Activated CD8-positive, alpha-beta T cell treated with anti-CD3 and anti-CD28 coated beads for 36 hours (primary cell): ENCODE data around the gene WDR62. TPM values are rescaled to one million over a fixed set of nuclear protein-coding genes. Genes with fewer than 3 reads are reported as not detected.

Experiments used
- ATAC-seq: fragments of 200-7000 bp; cut with Tn5 transposase; one replicate; pipeline ENCODE4 v1.10.0; 2021; ENCODE audit warnings: mild to moderate bottlenecking, moderate library complexity
- CTCF ChIA-PET: fragments of 350-600 bp; sonication (Branson Sonifier 250); formaldehyde crosslinking; loops from one replicate; lab custom pipeline; 2021; ENCODE audit warnings: antibody characterized with exemption; lab: Charles Lee
- POLR2A ChIA-PET: fragments of 350-600 bp; sonication (Branson Sonifier 250); formaldehyde crosslinking; loops from one replicate; lab custom pipeline; 2021; ENCODE audit warnings: antibody characterized with exemption; lab: Charles Lee
- DNase-seq: peaks from one replicate; pipeline ENCODE4 v3.0.0-alpha.2; 2020
- H3K27ac Mint-ChIP-seq: one replicate; pipeline ENCODE4 v1.8.0; 2021; ENCODE audit warnings: mild to moderate bottlenecking, mixed read lengths
- H3K27me3 Mint-ChIP-seq: one replicate; pipeline ENCODE4 v1.8.0; 2021; ENCODE audit warnings: mixed read lengths
- H3K36me3 Mint-ChIP-seq: one replicate; pipeline ENCODE4 v1.8.0; 2021; ENCODE audit warnings: low read depth, mixed read lengths
- H3K4me1 Mint-ChIP-seq: one replicate; pipeline ENCODE4 v1.8.0; 2021; ENCODE audit warnings: low read depth, mixed read lengths
- H3K4me3 Mint-ChIP-seq: one replicate; pipeline ENCODE4 v1.8.0; 2021; ENCODE audit warnings: mild to moderate bottlenecking, moderate library complexity, mixed read lengths
- H3K9me3 Mint-ChIP-seq: one replicate; pipeline ENCODE4 v1.8.0; 2021; ENCODE audit warnings: mixed read lengths
- intact Hi-C: fragments of 100-400 bp; cut with micrococcal nuclease; formaldehyde crosslinking; loops from one replicate; pipeline ENCODE4 v1.10.0; 2022
- total RNA-seq, 2 experiments: library from RNA; stranded (reverse); gene quantifications; one replicate each; pipeline ENCODE4 v1.2.3, GENCODE V29; 2021
- TF ChIP-seq, protein P1 (sequence below): fragments of 200-600 bp; IDR thresholded peaks from one replicate; pipeline ENCODE4 v1.8.0; 2022; ENCODE audit warnings: antibody characterized with exemption, mild to moderate bottlenecking

The WDR62 gene
- total RNA-seq, 2 experiments from 2014 or later, result 19.8 to 22.6 TPM

- peaks cover 8% of the 10 kb centered on the region for H3K4me1 Mint-ChIP-seq
- H3K4me3 Mint-ChIP-seq, result no peak overlapping the region
- H3K27me3 Mint-ChIP-seq, result no peaks in the 10 kb centered on the region
- DNase-seq (no peak), ATAC-seq (no peak)
- ChIA-PET POLR2A (interaction anchor here (0.5 kb wide), 1 partner anchor 77 kb away, joined by 3 read pairs; no protein-coding TSS in a partner anchor), CTCF (interaction anchor here (1.0 kb wide), 1 partner anchor 69 kb away, joined by 3 read pairs; no protein-coding TSS in a partner anchor)
- no peaks in the 10 kb centered on the region for H3K9me3 Mint-ChIP-seq
- H3K27ac Mint-ChIP-seq, result no peak overlapping the region
- intact Hi-C loops, result no loop called here
- H3K36me3 Mint-ChIP-seq, result peaks cover 28% of the 10 kb centered on the region
- TF ChIP-seq, protein P1, sequence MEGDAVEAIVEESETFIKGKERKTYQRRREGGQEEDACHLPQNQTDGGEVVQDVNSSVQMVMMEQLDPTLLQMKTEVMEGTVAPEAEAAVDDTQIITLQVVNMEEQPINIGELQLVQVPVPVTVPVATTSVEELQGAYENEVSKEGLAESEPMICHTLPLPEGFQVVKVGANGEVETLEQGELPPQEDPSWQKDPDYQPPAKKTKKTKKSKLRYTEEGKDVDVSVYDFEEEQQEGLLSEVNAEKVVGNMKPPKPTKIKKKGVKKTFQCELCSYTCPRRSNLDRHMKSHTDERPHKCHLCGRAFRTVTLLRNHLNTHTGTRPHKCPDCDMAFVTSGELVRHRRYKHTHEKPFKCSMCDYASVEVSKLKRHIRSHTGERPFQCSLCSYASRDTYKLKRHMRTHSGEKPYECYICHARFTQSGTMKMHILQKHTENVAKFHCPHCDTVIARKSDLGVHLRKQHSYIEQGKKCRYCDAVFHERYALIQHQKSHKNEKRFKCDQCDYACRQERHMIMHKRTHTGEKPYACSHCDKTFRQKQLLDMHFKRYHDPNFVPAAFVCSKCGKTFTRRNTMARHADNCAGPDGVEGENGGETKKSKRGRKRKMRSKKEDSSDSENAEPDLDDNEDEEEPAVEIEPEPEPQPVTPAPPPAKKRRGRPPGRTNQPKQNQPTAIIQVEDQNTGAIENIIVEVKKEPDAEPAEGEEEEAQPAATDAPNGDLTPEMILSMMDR, result no peak
Measured at GRCh38 chr19:36058481-36059179, 3.9 kb downstream of the WDR62 start.

DNA sequence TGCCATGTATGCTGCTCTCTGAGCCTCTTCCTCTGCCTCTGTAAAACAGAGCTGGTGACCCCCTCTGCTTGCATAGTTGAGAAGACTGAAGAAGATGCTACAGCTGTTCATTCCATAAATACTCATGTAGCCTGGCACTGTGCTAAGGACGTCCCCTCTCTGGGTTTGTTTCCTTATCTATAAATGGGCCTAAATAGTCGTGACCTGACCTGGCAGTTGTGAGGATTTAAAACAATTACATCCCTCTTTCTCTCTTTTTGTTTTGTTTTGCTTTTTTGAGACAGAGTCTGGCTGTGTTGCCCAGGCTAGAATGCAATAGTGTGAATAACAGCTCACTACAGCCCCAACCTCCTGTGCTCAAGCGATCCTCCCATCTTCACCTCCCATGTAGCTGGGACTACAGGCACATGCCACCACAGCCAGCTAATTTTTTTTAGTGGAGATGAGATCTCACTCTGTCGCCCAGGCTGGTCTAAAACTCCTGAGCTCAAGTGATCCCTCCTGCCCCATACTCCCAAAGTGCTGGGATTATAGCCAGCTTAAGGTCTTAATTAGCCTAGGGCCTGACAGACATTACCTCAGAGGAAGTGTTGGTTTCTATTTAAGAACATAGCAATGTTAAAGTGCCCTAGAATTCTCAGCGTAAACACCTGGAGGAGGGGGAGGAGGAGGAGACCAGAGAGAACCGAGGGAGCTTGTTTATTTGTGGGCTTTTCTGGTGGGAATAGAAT, 4.6 kb downstream of the WDR62 start:
- ChIA-PET CTCF (interaction anchor here (0.7 to 1.2 kb wide), 3 partner anchors 16 to 69 kb away, joined by 3 read pairs; no protein-coding TSS in a partner anchor), POLR2A (no interaction called here)
- Mint-ChIP-seq H3K27ac (no peak overlapping the region), H3K4me3 (no peak overlapping the region), H3K36me3 (peaks cover 28% of the 10 kb centered on the region), H3K4me1 (peaks cover 8% of the 10 kb centered on the region), H3K9me3 (no peaks in the 10 kb centered on the region), H3K27me3 (no peaks in the 10 kb centered on the region)
- DNase-seq, result no peak
- no peak for ATAC-seq
- intact Hi-C loops, result no loop called here
- TF ChIP-seq, protein P1, result no peak

DNA sequence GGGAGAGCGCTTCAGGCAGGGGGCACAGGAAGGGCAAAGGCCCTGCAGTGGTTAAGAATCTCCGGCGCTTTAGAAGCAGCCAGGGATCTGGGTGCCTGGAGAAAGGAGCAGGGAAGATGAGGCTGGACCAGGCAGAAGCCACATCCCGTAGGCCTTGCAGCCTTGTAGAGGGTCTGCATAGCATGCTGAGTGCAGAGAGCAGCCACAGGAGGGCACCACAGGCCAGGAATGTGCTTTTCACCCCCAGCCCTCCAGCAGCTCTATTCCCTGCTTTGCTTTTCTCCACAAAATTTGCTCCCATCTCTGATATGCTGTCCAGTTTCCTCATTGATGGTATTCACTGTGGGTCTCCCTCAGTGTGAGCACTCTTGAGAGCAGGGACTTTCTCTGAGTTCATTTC, 5.7 kb downstream of the WDR62 start:
- TF ChIP-seq, protein P1, result peak; percentile 41
- peak; percentile 44 for DNase-seq
- no peaks in the 10 kb centered on the region for H3K9me3 Mint-ChIP-seq
- no peaks in the 10 kb centered on the region for H3K27me3 Mint-ChIP-seq
- H3K27ac Mint-ChIP-seq, result no peak overlapping the region
- H3K4me3 Mint-ChIP-seq, result no peak overlapping the region
- peaks cover 7% of the 10 kb centered on the region for H3K4me1 Mint-ChIP-seq
- ChIA-PET POLR2A (interaction anchor here (1.2 to 1.9 kb wide), 2 partner anchors 12 to 67 kb away, joined by 3 to 6 read pairs; no protein-coding TSS in a partner anchor), CTCF (interaction anchor here (0.7 to 2.2 kb wide), 9 partner anchors 33 to 119 kb away, joined by 3 to 7 read pairs (median 3); partner anchors contain the start of gene TBCB)
- intact Hi-C loops, result no loop called here
- ATAC-seq, result peak; percentile 66
- peaks cover 31% of the 10 kb centered on the region for H3K36me3 Mint-ChIP-seq

DNA sequence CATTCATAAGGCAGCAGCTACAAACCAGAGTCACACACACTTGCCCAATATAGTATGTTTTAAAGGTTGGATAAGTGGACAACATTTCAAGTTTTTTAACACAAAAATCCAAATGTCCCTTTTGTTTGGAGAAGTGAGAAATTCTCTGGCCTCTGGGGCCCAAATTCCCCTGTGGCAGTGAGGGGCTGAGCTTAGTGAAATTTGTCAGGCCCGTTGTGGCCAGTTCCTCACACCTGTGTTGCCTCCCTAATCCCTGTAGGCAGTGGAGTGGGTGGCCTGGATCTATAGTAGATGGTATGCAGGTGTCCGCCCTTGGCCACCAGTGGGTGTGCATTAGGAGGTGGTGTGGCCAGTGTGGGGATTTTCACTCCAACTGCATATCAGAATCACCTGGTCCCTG, 6.7 kb downstream of the WDR62 start:
- intact Hi-C loops, result no loop called here
- H3K4me1 Mint-ChIP-seq, result peaks cover under 1% of the 10 kb centered on the region
- H3K36me3 Mint-ChIP-seq, result peaks cover 35% of the 10 kb centered on the region
- no peaks in the 10 kb centered on the region for H3K9me3 Mint-ChIP-seq
- ChIA-PET CTCF (interaction anchor here (0.8 to 2.2 kb wide), 8 partner anchors 32 to 118 kb away, joined by 3 to 7 read pairs (median 4); partner anchors contain the start of gene TBCB), POLR2A (interaction anchor here (0.7 to 1.9 kb wide), 3 partner anchors 11 to 67 kb away, joined by 3 to 6 read pairs (median 3); no protein-coding TSS in a partner anchor)
- no peaks in the 10 kb centered on the region for H3K27me3 Mint-ChIP-seq
- TF ChIP-seq, protein P1, result no peak
- ATAC-seq, result no peak
- H3K27ac Mint-ChIP-seq, result no peak overlapping the region
- no peak for DNase-seq
- H3K4me3 Mint-ChIP-seq, result no peak overlapping the region
